GM12878 (cell line): ENCODE data around the gene MICAL3. TPM values are rescaled to one million over a fixed set of nuclear protein-coding genes. Genes with fewer than 3 reads are reported as not detected.
A peak's percentile ranks its signal among the peaks of the same experiment; 100 is the strongest.

Experiments used
- ATAC-seq: fragments of 200-7000 bp; cut with Tn5 transposase; 3 replicates; pipeline ENCODE4 v1.9.1; 2020; ENCODE audit warnings: mild to moderate bottlenecking, moderate library complexity
- BruUV-seq: library from RNA; stranded (reverse); fragments of 400-500 nt; replicated peaks from 2 replicates; lab custom pipeline; 2021; lab: Mats Ljungman, UMichigan
- CTCF ChIA-PET: fragments of 300-600 bp; sonication (Branson Sonifier 250); formaldehyde crosslinking; extraction: SDS; loops from one replicate; lab custom pipeline; 2021; ENCODE audit warnings: inconsistent platforms; lab: Yijun Ruan, JAX
- POLR2A ChIA-PET: fragments of 350-600 bp; formaldehyde crosslinking; extraction: SDS; loops from one replicate; lab custom pipeline; 2021; ENCODE audit warnings: inconsistent platforms; lab: Charles Lee
- RAD21 ChIA-PET: fragments of 300-600 bp; sonication (Branson Sonifier 250); formaldehyde crosslinking; loops from one replicate; lab custom pipeline; 2023; ENCODE audit warnings: antibody characterized with exemption; ENCODE audit not compliant: unreplicated experiment; lab: Charles Lee
- SMC1A ChIA-PET: fragments of 300-600 bp; sonication (Branson Sonifier 250); formaldehyde crosslinking; loops from one replicate; lab custom pipeline; 2023; ENCODE audit not compliant: unreplicated experiment, uncharacterized antibody; lab: Charles Lee
- DNase-seq: peaks from one replicate; pipeline ENCODE4 v3.0.0-alpha.2; 2011; ENCODE audit warnings: low read depth, low spot score
- FAIRE-seq: peaks from 3 replicates; lab custom pipeline; 2011; peaks lifted over from hg19 to GRCh38; lab: Jason Lieb, UNC
- H2AFZ ChIP-seq: 2 replicates; pipeline ENCODE4 v1.6.0; 2011; ENCODE audit warnings: low read depth, low read length, control low read depth; ENCODE audit not compliant: control insufficient read depth
- H3K27ac ChIP-seq: 2 replicates; pipeline ENCODE4 v1.5.1; 2011; ENCODE audit warnings: control low read depth; ENCODE audit not compliant: control insufficient read depth, insufficient read depth
- H3K27me3 ChIP-seq, 2 experiments: replicated peaks in 1 of 2; 2 replicates each; pipeline versions ENCODE4 v1.6.0 to v1.6.1; 2011; ENCODE audit warnings: low read length in 1 of 2; ENCODE audit not compliant: control insufficient read depth in 2 of 2, insufficient read depth in 2 of 2
- H3K36me3 ChIP-seq, 2 experiments: 2 replicates each; pipeline ENCODE4 v1.5.1; 2011; ENCODE audit warnings: low read length in 1 of 2; ENCODE audit not compliant: control insufficient read depth in 2 of 2, insufficient read depth in 2 of 2
- H3K4me1 ChIP-seq: 2 replicates; pipeline ENCODE4 v1.6.1; 2011; ENCODE audit warnings: mild to moderate bottlenecking, low read length, moderate library complexity, mixed read lengths; ENCODE audit not compliant: control insufficient read depth, insufficient read depth
- H3K4me2 ChIP-seq: 2 replicates; pipeline ENCODE4 v1.6.0; 2011; ENCODE audit warnings: control low read depth; ENCODE audit not compliant: control insufficient read depth, insufficient read depth
- H3K4me3 ChIP-seq: fragments of 200-600 bp; sonication (generic); 2 replicates; pipeline ENCODE4 v1.5.1; 2016
- H3K79me2 ChIP-seq: 2 replicates; pipeline ENCODE4 v1.6.0; 2011; ENCODE audit warnings: low read length; ENCODE audit not compliant: control insufficient read depth, insufficient read depth
- H3K9ac ChIP-seq: 2 replicates; pipeline ENCODE4 v1.8.0; 2011; ENCODE audit warnings: low read length, control low read depth, mixed read lengths; ENCODE audit not compliant: control insufficient read depth, insufficient read depth
- H3K9me3 ChIP-seq: replicated peaks from 3 replicates; pipeline ENCODE4 v1.5.1; 2011; ENCODE audit warnings: mild to moderate bottlenecking, low read length; ENCODE audit not compliant: control insufficient read depth, insufficient read depth
- H4K20me1 ChIP-seq: 2 replicates; pipeline ENCODE4 v1.6.0; 2011; ENCODE audit not compliant: control insufficient read depth, insufficient read depth
- CHD4 ChIP-seq: fragments of 200-600 bp; sonication (generic); IDR thresholded peaks from 2 replicates; pipeline ENCODE4 v1.6.1; 2016; ENCODE audit warnings: mild to moderate bottlenecking
- NFXL1 ChIP-seq: fragments of 450-650 bp; IDR thresholded peaks from 2 replicates; pipeline ENCODE4 v1.6.1; 2017; ENCODE audit warnings: antibody characterized with exemption, mild to moderate bottlenecking, borderline replicate concordance
- WGBS: methylation state at CpG from one replicate; pipeline ENCODE4 v1.1.6; 2016; ENCODE audit warnings: low lambda C conversion rate; ENCODE audit not compliant: insufficient replicate concordance, insufficient coverage; ENCODE audit errors: missing lambda C conversion rate; 5-methylcytosine and 5-hydroxymethylcytosine counted together
- in situ Hi-C: fragments of 300-500 bp; cut with MboI; formaldehyde crosslinking; loops from 9 replicates; pipeline ENCODE4 v1.14.3; 2018; ENCODE audit warnings: mixed read lengths
- intact Hi-C: fragments of 100-400 bp; cut with micrococcal nuclease; formaldehyde crosslinking; loops from one replicate; pipeline ENCODE4 v1.14.2; 2022; ENCODE audit not compliant: unreplicated experiment
- polyA plus RNA-seq, 11 experiments: library from polyadenylated mRNA; depleted of rRNA in 4 of 11; unstranded in 6 of 11; stranded (reverse) in 5 of 11; fragments of >200 nt; fragmentation: Nextera tagmentation in 4 of 11; fragmentation: Illumina TruSeq in 1 of 11; extraction: Ambion mirVana in 4 of 11; extraction: Trizol in 1 of 11; gene quantifications; 1 replicate in 1 of 11; 2 replicates in 10 of 11; pipeline versions ENCODE4 v1.2.1 to v1.2.3, GENCODE V29; 2011 to 2016; ENCODE audit warnings: inconsistent platforms in 2 of 11, missing spikeins in 2 of 11, low read depth in 1 of 11
- total RNA-seq, 4 experiments: library from RNA; depleted of rRNA in 3 of 4; stranded (reverse); fragments of >200 nt in 3 of 4; fragmentation: Illumina TruSeq in 1 of 4; extraction: Trizol in 1 of 4; gene quantifications; 2 replicates each; pipeline versions ENCODE4 v1.2.1 to v1.2.3, GENCODE V29; 2013 to 2021
- TF ChIP-seq, protein P1 (sequence below): IDR thresholded peaks from 2 replicates; pipeline ENCODE4 v1.6.1; 2011; ENCODE audit warnings: borderline replicate concordance, low read depth, mild to moderate bottlenecking, moderate library complexity, mixed read lengths, low read length; ENCODE audit not compliant: insufficient read depth; ENCODE audit errors: extremely low read length
- TF ChIP-seq, protein P2 (sequence below): IDR thresholded peaks from 2 replicates; pipeline ENCODE4 v1.6.1; 2012; ENCODE audit warnings: low read depth, low read length, improper control_type of control experiment

The MICAL3 gene
- total and polyA plus RNA-seq, 10 of the 15 experiments (the other 5 are each of a cell fraction or from before 2014, with no cell fraction given), result 2.6 to 92.2 (median 24.0) TPM

GRCh38 chr22:17867160-17867785, 157.1 kb downstream of the MICAL3 start:
- 39% methylated on average over 9 of the region's 9 CpGs for WGBS
- no peak overlapping the region for H3K27ac ChIP-seq
- ATAC-seq (no peak), FAIRE-seq (no peak), DNase-seq (no peak)
- intact Hi-C loops (no loop called here), in situ Hi-C loops (no loop called here)
- H3K4me3 ChIP-seq, result no peak overlapping the region
- H4K20me1 ChIP-seq, result no peaks in the 10 kb centered on the region
- no TSS peak for BruUV-seq
- peaks cover 3% of the 10 kb centered on the region for H3K4me1 ChIP-seq
- TF ChIP-seq, protein P1, sequence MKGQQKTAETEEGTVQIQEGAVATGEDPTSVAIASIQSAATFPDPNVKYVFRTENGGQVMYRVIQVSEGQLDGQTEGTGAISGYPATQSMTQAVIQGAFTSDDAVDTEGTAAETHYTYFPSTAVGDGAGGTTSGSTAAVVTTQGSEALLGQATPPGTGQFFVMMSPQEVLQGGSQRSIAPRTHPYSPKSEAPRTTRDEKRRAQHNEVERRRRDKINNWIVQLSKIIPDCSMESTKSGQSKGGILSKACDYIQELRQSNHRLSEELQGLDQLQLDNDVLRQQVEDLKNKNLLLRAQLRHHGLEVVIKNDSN, result peak; percentile 49
- TF ChIP-seq NFXL1, result no peak
- TF ChIP-seq, protein P2, sequence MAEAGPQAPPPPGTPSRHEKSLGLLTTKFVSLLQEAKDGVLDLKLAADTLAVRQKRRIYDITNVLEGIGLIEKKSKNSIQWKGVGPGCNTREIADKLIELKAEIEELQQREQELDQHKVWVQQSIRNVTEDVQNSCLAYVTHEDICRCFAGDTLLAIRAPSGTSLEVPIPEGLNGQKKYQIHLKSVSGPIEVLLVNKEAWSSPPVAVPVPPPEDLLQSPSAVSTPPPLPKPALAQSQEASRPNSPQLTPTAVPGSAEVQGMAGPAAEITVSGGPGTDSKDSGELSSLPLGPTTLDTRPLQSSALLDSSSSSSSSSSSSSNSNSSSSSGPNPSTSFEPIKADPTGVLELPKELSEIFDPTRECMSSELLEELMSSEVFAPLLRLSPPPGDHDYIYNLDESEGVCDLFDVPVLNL, result no peak
- no peak for TF ChIP-seq CHD4
- ChIA-PET POLR2A (no interaction called here), CTCF (interaction anchor here (1.9 kb wide), 1 partner anchor 209 kb away, joined by 8 read pairs; no protein-coding TSS in a partner anchor), SMC1A (interaction anchor here (0.6 to 1.6 kb wide), 2 partner anchors 22 to 209 kb away, joined by 3 to 4 read pairs; no protein-coding TSS in a partner anchor), RAD21 (no interaction called here)
- peaks cover 21 to 46% of the 10 kb centered on the region in 2 experiments for H3K36me3 ChIP-seq
- no peaks in the 10 kb centered on the region for H3K79me2 ChIP-seq
- H3K27me3 ChIP-seq, result no peaks in the 10 kb centered on the region
- no peak overlapping the region for H3K4me2 ChIP-seq
- H3K9ac ChIP-seq, result no peak overlapping the region
- no peak overlapping the region for H2AFZ ChIP-seq
- H3K9me3 ChIP-seq, result no peaks in the 10 kb centered on the region
